ENCODE results near the gene PIGS.

DNA sequence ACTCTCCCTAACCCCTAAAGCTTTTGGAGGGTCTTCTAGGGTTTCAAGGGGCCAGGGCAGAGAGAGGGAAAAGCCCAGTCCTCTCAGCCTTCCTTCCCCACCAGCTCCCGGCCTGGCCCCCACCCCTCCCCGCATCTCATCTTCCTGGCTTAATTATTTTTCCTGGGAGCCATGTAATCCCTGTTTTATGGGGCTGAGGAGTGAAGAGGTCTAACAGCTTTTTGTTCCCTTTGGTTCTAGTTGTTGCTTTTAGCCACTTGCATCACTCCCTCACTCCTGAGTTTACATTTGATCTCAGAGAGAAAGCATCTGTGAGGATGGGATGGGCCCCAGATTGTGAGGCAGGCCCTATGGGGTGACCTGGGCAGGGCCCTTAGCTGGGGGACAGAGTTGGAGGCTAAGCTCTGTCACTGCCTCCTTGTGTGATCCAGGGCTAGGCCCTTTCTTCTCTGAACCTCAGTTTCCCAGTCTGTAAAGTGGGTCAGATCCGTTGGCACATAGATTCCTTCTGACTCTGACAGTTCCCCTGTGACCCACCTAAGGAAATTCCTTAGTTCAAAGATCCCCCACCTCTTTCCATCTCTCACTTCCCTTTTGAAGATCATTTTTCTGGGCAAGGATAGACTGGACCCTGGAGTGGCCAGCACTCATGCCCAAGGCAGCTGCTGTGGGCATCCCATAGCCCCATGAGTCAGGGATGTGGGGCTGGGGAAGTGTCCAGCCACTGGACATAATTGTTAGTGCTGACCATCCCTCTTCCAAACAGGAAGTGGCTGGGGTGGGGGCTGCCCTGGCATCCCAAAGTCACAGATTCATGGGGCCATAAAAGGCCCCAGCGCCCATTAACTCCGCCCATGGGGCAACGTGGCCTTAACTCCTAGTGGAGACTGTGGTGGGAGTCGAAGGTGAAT, 39.0 kb downstream of the PIGS start:
- TF ChIP-seq CTCF (conservative IDR thresholded peaks at IDR 0.05; ENCODE audit: low read depth, low read length) (no peak), MAZ (IDR thresholded peaks at IDR 0.05; ENCODE audit: borderline replicate concordance, low read depth, low read length) (no peak), ELK1 (IDR thresholded peaks at IDR 0.05; ENCODE audit: borderline replicate concordance, low read depth, low read length) (no peak), POLR2A (IDR thresholded peaks at IDR 0.05; ENCODE audit: low read depth, low read length) (no peak), MXI1 (IDR thresholded peaks at IDR 0.05; ENCODE audit: borderline replicate concordance, low read depth, low read length) (no peak), RAD21 (IDR thresholded peaks at IDR 0.05; ENCODE audit: low read length) (no peak), BHLHE40 (IDR thresholded peaks at IDR 0.05; ENCODE audit: low read depth, low read length) (no peak), SMC3 (IDR thresholded peaks at IDR 0.05; ENCODE audit: low read depth, low read length) (no peak), NFE2L2 (IDR thresholded peaks at IDR 0.05; ENCODE audit: low read depth, low read length) (no peak), RCOR1 (IDR thresholded peaks at IDR 0.05; ENCODE audit: insufficient replicate concordance, low read length) (no peak)
- TF ChIP-seq, protein P1, sequence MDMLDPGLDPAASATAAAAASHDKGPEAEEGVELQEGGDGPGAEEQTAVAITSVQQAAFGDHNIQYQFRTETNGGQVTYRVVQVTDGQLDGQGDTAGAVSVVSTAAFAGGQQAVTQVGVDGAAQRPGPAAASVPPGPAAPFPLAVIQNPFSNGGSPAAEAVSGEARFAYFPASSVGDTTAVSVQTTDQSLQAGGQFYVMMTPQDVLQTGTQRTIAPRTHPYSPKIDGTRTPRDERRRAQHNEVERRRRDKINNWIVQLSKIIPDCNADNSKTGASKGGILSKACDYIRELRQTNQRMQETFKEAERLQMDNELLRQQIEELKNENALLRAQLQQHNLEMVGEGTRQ (IDR thresholded peaks at IDR 0.05; ENCODE audit: low read depth, low read length) = no peak

Data from IMR-90 (cell line).